ENCODE data around the gene C3orf33.
"Not testable (repeated sequence)": the region's sequence is repeated elsewhere in the genome, so short reads cannot be mapped to it uniquely, and the experiment has no call there.

C3orf33 gene

GRCh38 chr3:155805802-155806618 is at the start of gene C3orf33:
Gene C3orf33, minus strand, starts transcription at chr3:155806278. Its CDS starts 26 bp downstream, at chr3:155806252.
- peak; percentile 81 for DNase-seq

- peak; percentile 100 for DNase-seq
Observed at GRCh38 chr3:155854141-155854940, 48.3 kb upstream of the C3orf33 start, which contains the start of gene SLC33A1. Gene SLC33A1, minus strand, starts transcription at chr3:155854427. Its CDS starts 430 bp downstream, at chr3:155853997.

GRCh38 chr3:155853214-155854140 is 47.4 kb upstream of the C3orf33 start:
- DNase-seq = peak; percentile 52

DNA sequence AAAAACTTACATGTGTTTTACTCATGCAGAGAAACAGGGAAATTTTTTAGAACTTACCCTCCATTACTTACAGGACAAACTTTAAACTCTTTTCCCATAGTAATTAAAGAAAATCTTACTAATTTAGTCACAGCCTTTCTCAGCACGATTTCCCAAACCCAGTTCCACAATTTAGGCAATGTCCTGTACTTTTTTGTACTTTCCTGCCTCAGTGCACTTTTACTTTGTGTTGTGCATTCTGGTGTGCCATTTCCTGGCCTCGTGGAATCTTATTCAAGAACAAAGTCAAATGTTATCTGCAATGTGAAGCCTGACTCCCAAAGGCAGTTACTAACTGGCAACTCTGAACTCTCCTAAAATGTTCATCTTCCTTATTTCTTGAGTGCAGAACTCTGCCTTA is 46.3 kb upstream of the C3orf33 start:
- peak; percentile 37 for DNase-seq

DNA sequence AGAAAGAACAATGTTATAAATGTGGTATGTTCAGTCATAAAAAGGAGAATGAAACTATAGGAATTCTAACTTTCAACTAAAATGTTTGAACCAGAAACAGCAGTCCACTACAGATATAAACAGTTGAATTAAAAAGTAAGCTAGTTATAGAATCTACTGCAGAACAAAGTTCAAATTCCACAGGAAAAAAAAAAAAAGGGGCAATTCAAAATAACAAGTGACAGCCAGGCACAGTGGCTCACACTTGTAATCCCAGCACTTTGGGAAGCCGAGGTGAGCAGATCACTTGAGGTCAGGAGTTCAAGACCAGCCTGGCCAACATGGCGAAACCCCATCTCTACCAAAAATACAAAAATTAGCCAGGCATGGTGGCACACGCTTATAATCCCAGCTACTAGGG is 43.3 kb upstream of the C3orf33 start:
- DNase-seq = not testable (repeated sequence)

DNA sequence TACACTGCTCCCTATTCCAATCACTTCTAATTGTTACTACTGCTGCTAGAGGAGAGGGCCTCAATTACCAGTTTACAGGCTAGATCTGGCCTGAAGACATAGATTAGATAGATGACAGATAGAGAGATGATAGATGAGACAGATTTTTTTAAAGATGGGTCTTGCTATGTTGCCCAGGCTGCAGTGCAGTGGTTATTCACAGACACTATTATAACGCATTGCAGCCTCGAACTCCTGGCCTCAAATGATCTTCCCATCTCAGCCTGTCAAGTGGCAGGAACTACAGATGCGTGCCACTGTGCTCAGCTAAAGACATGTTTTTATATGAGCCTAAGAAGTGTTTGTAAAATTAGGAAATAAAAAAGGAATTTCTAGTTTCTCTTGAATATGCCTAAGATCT is 41.9 kb upstream of the C3orf33 start:
- no peak for DNase-seq

- no peak for DNase-seq
Observed at GRCh38 chr3:155846119-155846518, 40.0 kb upstream of the C3orf33 start.

GRCh38 chr3:155843569-155843968 is 37.5 kb upstream of the C3orf33 start:
- no peak for DNase-seq

GRCh38 chr3:155835341-155836071 is 29.4 kb upstream of the C3orf33 start:
- DNase-seq = no peak

- DNase-seq = not testable (repeated sequence)
Observed at GRCh38 chr3:155828490-155829098, 22.5 kb upstream of the C3orf33 start.

- DNase-seq = no peak
Observed at GRCh38 chr3:155815030-155815545, 9.0 kb upstream of the C3orf33 start.

- DNase-seq = not testable (repeated sequence)
Observed at GRCh38 chr3:155813224-155813623, 7.1 kb upstream of the C3orf33 start.

DNA sequence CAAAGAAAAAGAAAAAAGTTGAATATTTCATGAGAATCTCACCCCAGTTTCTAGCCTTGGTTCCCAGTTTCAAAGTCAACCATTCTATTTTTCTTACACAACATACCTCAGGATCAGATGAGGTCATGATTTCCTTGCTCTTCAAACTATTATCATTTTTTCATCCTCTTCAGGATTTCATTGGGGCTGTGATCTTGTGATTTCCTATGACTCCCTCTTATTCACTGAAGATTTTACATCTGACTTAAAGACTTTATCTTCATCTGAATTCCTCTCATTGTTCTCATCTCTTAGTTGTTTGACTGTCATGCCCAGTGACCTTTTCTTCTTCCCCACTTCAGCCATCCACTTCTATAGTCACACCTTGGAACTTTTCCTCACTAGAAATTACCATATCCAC is 3.1 kb upstream of the C3orf33 start:
- peak; percentile 9 for DNase-seq

- DNase-seq = no peak
Observed at GRCh38 chr3:155807823-155808222, 1.7 kb upstream of the C3orf33 start.

DNA sequence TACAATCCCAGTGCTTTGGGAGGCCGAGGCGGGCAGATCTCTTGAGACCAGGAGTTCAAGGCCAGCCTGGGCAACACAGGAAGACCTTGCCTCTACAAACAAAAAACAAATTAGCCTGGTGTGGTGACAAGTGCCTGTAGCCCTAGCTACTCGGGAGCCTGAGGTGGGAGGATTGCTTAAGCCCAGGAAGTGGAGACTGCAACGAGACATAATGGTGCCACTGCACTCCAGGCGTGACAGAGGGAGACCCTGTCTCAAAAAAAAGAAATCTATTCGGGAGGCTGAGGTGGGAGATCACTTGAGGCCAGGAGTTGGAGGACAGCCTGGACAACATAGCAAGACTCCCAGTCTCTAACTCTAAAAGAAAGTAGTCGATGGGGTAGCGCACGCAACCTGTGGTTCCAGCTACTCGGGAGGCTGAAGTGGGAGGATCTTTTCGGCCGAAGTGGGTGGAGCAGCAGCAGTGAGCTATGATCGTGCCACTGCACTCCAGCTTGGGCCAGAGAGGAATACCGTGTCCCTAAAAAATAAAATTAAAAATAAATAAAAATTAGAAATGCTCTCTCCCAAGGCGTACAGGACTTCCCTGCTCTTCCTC is 775 bp downstream of the C3orf33 start:
- DNase-seq = peak; percentile 5

GRCh38 chr3:155804323-155804722 is 1.8 kb downstream of the C3orf33 start:
- no peak for DNase-seq

GRCh38 chr3:155792532-155792931 is 13.5 kb downstream of the C3orf33 start:
- no peak for DNase-seq

DNA sequence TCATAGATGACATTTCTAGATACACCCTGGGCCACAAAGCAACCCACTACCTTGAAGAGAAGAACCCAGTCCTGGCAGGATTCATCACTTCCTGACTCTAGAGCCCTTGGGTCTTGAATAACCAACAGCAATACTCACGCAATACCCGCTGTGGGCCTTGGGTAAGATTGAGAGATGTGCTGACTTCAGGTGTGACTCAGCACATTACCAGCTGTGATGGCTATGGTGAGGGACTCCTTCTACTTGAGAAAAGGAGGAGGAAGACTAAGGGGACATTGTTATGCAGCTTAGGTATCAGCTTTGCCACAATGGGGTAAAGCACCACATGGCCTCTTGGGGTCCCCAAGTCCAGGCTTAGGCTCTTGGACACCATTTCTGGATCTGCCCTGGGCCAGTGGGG is 14.9 kb downstream of the C3orf33 start:
- DNase-seq = peak; percentile 9

- no peak for DNase-seq
Observed at GRCh38 chr3:155790272-155790925, 15.7 kb downstream of the C3orf33 start.

- DNase-seq = no peak
Observed at GRCh38 chr3:155785662-155786295, 20.3 kb downstream of the C3orf33 start.
